HepG2 (cell line): Measurements from ENCODE around the gene GADD45A.

Experiments
- TEAD2 ChIP-seq: sonication (generic); formaldehyde crosslinking; IDR thresholded peaks from 2 replicates; pipeline ENCODE4 v1.9.0; 2021; ENCODE audit warnings: missing genetic modification reagents
- ZNF274 ChIP-seq: sonication (generic); formaldehyde crosslinking; IDR thresholded peaks from 2 replicates; pipeline ENCODE4 v1.5.1; 2020; ENCODE audit warnings: mild to moderate bottlenecking, missing genetic modification reagents

GRCh38 chr1:67650061-67650460 is 34.9 kb upstream of the GADD45A start:
- TF ChIP-seq ZNF274 (CRISPR knock-in tag) (no peak), TEAD2 (CRISPR knock-in tag) (no peak)
